PC-9 (cell line): ENCODE measurements around the gene PPRC1. TPM values are rescaled to one million over a fixed set of nuclear protein-coding genes. Genes with fewer than 3 reads are reported as not detected.

Source experiments
- BruUV-seq: library from RNA; stranded (reverse); fragments of 400-500 nt; replicated peaks from 2 replicates; lab custom pipeline; 2021; lab: Mats Ljungman, UMichigan
- CTCF ChIA-PET: fragments of 300-600 bp; sonication (Branson Sonifier 250); formaldehyde crosslinking; loops from one replicate; lab custom pipeline; 2022; ENCODE audit warnings: antibody characterized with exemption; lab: Charles Lee
- POLR2A ChIA-PET: fragments of 300-600 bp; sonication (Branson Sonifier 250); formaldehyde crosslinking; loops from one replicate; lab custom pipeline; 2022; ENCODE audit warnings: antibody characterized with exemption; ENCODE audit not compliant: unreplicated experiment; lab: Charles Lee
- DNase-seq, 2 experiments: peaks; one replicate each; pipeline versions ENCODE4 v3.0.0 to v3.0.0-alpha.2; 2015 to 2022; ENCODE audit warnings: mixed read lengths in 1 of 2
- H2AFZ ChIP-seq: fragments of 200-600 bp; sonication (generic); 2 replicates; pipeline ENCODE4 v1.8.1; 2017; ENCODE audit warnings: antibody characterized with exemption
- H3F3A ChIP-seq: fragments of 200-600 bp; sonication (generic); 2 replicates; pipeline ENCODE4 v1.8.1; 2017; ENCODE audit warnings: antibody characterized with exemption, mild to moderate bottlenecking, low read depth; ENCODE audit not compliant: insufficient read depth
- H3K27ac ChIP-seq: fragments of 200-600 bp; sonication (generic); 2 replicates; pipeline ENCODE4 v1.6.1; 2016; ENCODE audit warnings: mixed run types
- H3K27me3 ChIP-seq: fragments of 200-600 bp; sonication (generic); 2 replicates; pipeline ENCODE4 v1.6.1; 2016; ENCODE audit warnings: low read depth, mixed run types; ENCODE audit not compliant: insufficient read depth
- H3K36me3 ChIP-seq: fragments of 200-600 bp; sonication (generic); 2 replicates; pipeline ENCODE4 v1.6.1; 2016; ENCODE audit warnings: low read depth, mixed run types
- H3K4me1 ChIP-seq: fragments of 200-600 bp; sonication (generic); replicated peaks from 2 replicates; pipeline ENCODE4 v1.6.1; 2016; ENCODE audit warnings: mixed run types; ENCODE audit not compliant: insufficient read depth
- H3K4me2 ChIP-seq: fragments of 200-600 bp; sonication (generic); 2 replicates; pipeline ENCODE4 v1.6.1; 2017; ENCODE audit warnings: mixed run types
- H3K4me3 ChIP-seq: fragments of 200-600 bp; sonication (generic); 2 replicates; pipeline ENCODE4 v1.6.1; 2016; ENCODE audit warnings: mixed run types
- H3K79me2 ChIP-seq: fragments of 200-600 bp; sonication (generic); 2 replicates; pipeline ENCODE4 v1.6.1; 2017; ENCODE audit warnings: low read depth, mixed run types
- H3K9me2 ChIP-seq: fragments of 200-600 bp; sonication (generic); 2 replicates; pipeline ENCODE4 v1.8.1; 2017; ENCODE audit warnings: mild to moderate bottlenecking; ENCODE audit not compliant: insufficient read depth
- H3K9me3 ChIP-seq: fragments of 200-600 bp; sonication (generic); 2 replicates; pipeline ENCODE4 v1.8.1; 2016; ENCODE audit warnings: low read depth; ENCODE audit not compliant: insufficient read depth
- H4K20me1 ChIP-seq: fragments of 200-600 bp; sonication (generic); 2 replicates; pipeline ENCODE4 v1.8.1; 2017; ENCODE audit not compliant: insufficient read depth
- CTCF ChIP-seq: fragments of 200-600 bp; sonication (generic); conservative IDR thresholded peaks from 2 replicates; pipeline ENCODE4 v1.6.1; 2017; ENCODE audit warnings: mixed run types, antibody characterized with exemption, mild to moderate bottlenecking, moderate library complexity
- EZH2 ChIP-seq: fragments of 200-600 bp; sonication (generic); IDR thresholded peaks from 2 replicates; pipeline ENCODE4 v1.8.0; 2017; ENCODE audit warnings: antibody characterized with exemption, low read depth
- intact Hi-C: fragments of 100-400 bp; cut with micrococcal nuclease; formaldehyde crosslinking; loops from one replicate; pipeline ENCODE4 v1.10.0; 2022; ENCODE audit not compliant: unreplicated experiment
- total RNA-seq: library from RNA; stranded (reverse); gene quantifications from 2 replicates; pipeline ENCODE4 v1.2.3, GENCODE V29; 2021

PPRC1 gene
- total RNA-seq, 1 experiment from 2014 or later = 22.9 TPM

- Histone ChIP-seq H3K4me3 (no peak overlapping the region), H3F3A (no peaks in the 10 kb centered on the region), H3K4me2 (no peak overlapping the region), H3K36me3 (no peaks in the 10 kb centered on the region), H3K9me2 (no peaks in the 10 kb centered on the region), H3K27ac (no peak overlapping the region), H2AFZ (no peak overlapping the region), H3K9me3 (no peaks in the 10 kb centered on the region), H3K79me2 (peaks cover 13% of the 10 kb centered on the region), H3K4me1 (no peaks in the 10 kb centered on the region), H4K20me1 (no peaks in the 10 kb centered on the region; the same call in 1 of the 2 replicates), H3K27me3 (no peaks in the 10 kb centered on the region)
- intact Hi-C loops = no loop called here
- ChIA-PET CTCF (interaction anchor here (0.5 kb wide), 1 partner anchor 19 kb away, joined by 3 read pairs; no protein-coding TSS in a partner anchor), POLR2A (no interaction called here)
- no peak for TF ChIP-seq CTCF
- TF ChIP-seq EZH2 = no peak
- BruUV-seq = no TSS peak
- DNase-seq = no peak
These were observed 23.4 kb upstream of the PPRC1 start for GRCh38 chr10:102109166-102110116.

- Histone ChIP-seq H4K20me1 (no peaks in the 10 kb centered on the region; the same call in 1 of the 2 replicates), H3K27me3 (no peaks in the 10 kb centered on the region)
- CTCF ChIA-PET = no interaction called here
These were observed 21.6 kb upstream of the PPRC1 start for GRCh38 chr10:102111276-102111675.

More at GRCh38 chr10:102111276-102111675, 21.6 kb upstream of the PPRC1 start:
- Histone ChIP-seq H3K27ac (no peak overlapping the region), H3K79me2 (peaks cover 13% of the 10 kb centered on the region), H3K36me3 (no peaks in the 10 kb centered on the region), H3K4me3 (no peak overlapping the region), H3F3A (no peaks in the 10 kb centered on the region), H3K4me2 (no peak overlapping the region), H2AFZ (no peak overlapping the region), H3K9me2 (no peaks in the 10 kb centered on the region), H3K4me1 (no peaks in the 10 kb centered on the region; the same call in 1 of the 2 replicates), H3K9me3 (no peaks in the 10 kb centered on the region)
- intact Hi-C loops = no loop called here
- DNase-seq = no peak
- POLR2A ChIA-PET = no interaction called here
- no peak for TF ChIP-seq CTCF
- no peak for TF ChIP-seq EZH2
- BruUV-seq = no TSS peak
